HepG2 (cell line): ENCODE results near the gene VAV2. TPM values are rescaled to one million over a fixed set of nuclear protein-coding genes. Genes with fewer than 3 reads are reported as not detected.

Source experiments
- ATAC-seq: fragments of 200-7000 bp; cut with Tn5 transposase; 3 replicates; pipeline ENCODE4 v1.9.1; 2020; ENCODE audit warnings: mild to moderate bottlenecking, moderate library complexity
- BruUV-seq: library from RNA; stranded (reverse); fragments of 400-500 nt; replicated peaks from 2 replicates; lab custom pipeline; 2021; lab: Mats Ljungman, UMichigan
- CTCF ChIA-PET: fragments of 300-600 bp; formaldehyde crosslinking; extraction: SDS; loops from one replicate; lab custom pipeline; 2021; ENCODE audit warnings: low total read pairs, inconsistent platforms, low intra/inter-chr PET ratio; lab: Yijun Ruan, JAX
- POLR2A ChIA-PET: fragments of 350-600 bp; sonication (Branson Sonifier 250); formaldehyde crosslinking; loops from one replicate; lab custom pipeline; 2020; ENCODE audit warnings: antibody characterized with exemption, inconsistent platforms; lab: Yijun Ruan, JAX
- DNase-seq: peaks from one replicate; pipeline ENCODE4 v3.0.0-alpha.2; 2015; ENCODE audit warnings: low spot score
- FAIRE-seq: peaks from 3 replicates; lab custom pipeline; 2011; peaks lifted over from hg19 to GRCh38; lab: Jason Lieb, UNC
- H2AFZ ChIP-seq: one replicate; pipeline ENCODE4 v1.6.1; 2011; ENCODE audit warnings: low read length, inconsistent platforms
- H3K27ac ChIP-seq: fragments of 300-600 bp; 3 replicates; pipeline ENCODE4 v1.8.0; 2011; ENCODE audit warnings: mixed run types, mild to moderate bottlenecking, mixed read lengths, low read length, inconsistent platforms; ENCODE audit not compliant: insufficient read depth; ENCODE audit errors: extremely low read length
- H3K27me3 ChIP-seq, 2 experiments: fragments of 200-600 bp in 1 of 2; 2 replicates in 1 of 2; 3 replicates in 1 of 2; pipeline versions ENCODE4 v1.6.0 to v1.8.0; 2011; ENCODE audit warnings: low read length in 2 of 2, mild to moderate bottlenecking in 2 of 2, moderate library complexity in 2 of 2, inconsistent platforms in 1 of 2; ENCODE audit not compliant: insufficient read depth in 2 of 2, control insufficient read depth in 1 of 2
- H3K36me3 ChIP-seq, 2 experiments: fragments of 200-600 bp in 1 of 2; replicated peaks in 1 of 2; 2 replicates in 1 of 2; 3 replicates in 1 of 2; pipeline versions ENCODE4 v1.5.1 to v1.8.0; 2011; ENCODE audit warnings: low read length in 2 of 2, inconsistent platforms in 1 of 2; ENCODE audit not compliant: insufficient read depth in 2 of 2, control insufficient read depth in 1 of 2
- H3K4me1 ChIP-seq: 2 replicates; pipeline ENCODE4 v1.5.1; 2012; ENCODE audit warnings: low read length, inconsistent platforms; ENCODE audit not compliant: insufficient read depth
- H3K4me2 ChIP-seq: 2 replicates; pipeline ENCODE4 v1.6.0; 2011; ENCODE audit warnings: low read depth, low read length, inconsistent platforms
- H3K4me3 ChIP-seq, 3 experiments: fragments of 200-600 bp in 1 of 3; sonication (generic), shearing (Covaris generic) in 1 of 3; replicated peaks in 1 of 3; 2 replicates each; pipeline ENCODE4 v1.5.1; 2011 to 2016; ENCODE audit warnings: low read length in 3 of 3, inconsistent platforms in 2 of 3, low read depth in 2 of 3, mild to moderate bottlenecking in 2 of 3, control low read depth in 1 of 3, mixed read lengths in 1 of 3; ENCODE audit not compliant: insufficient read depth in 1 of 3
- H3K79me2 ChIP-seq: one replicate; pipeline ENCODE4 v1.6.1; 2011; ENCODE audit warnings: low read length, inconsistent platforms; ENCODE audit not compliant: insufficient read depth
- H3K9ac ChIP-seq: 2 replicates; pipeline ENCODE4 v1.6.0; 2011; ENCODE audit warnings: mild to moderate bottlenecking, low read depth, low read length, inconsistent platforms; ENCODE audit not compliant: insufficient read depth
- H3K9me3 ChIP-seq: 2 replicates; pipeline ENCODE4 v1.5.1; 2012; ENCODE audit warnings: mild to moderate bottlenecking, low read length
- H4K20me1 ChIP-seq: 2 replicates; pipeline ENCODE4 v1.6.0; 2011; ENCODE audit warnings: inconsistent platforms, mild to moderate bottlenecking, low read length, moderate library complexity; ENCODE audit not compliant: insufficient read depth
- ELK4 ChIP-seq: sonication (generic); formaldehyde crosslinking; IDR thresholded peaks from 2 replicates; pipeline ENCODE4 v1.9.0; 2021; ENCODE audit warnings: missing genetic modification reagents, borderline replicate concordance
- EZH2 ChIP-seq: conservative IDR thresholded peaks from 2 replicates; pipeline ENCODE4 v1.6.1; 2012; ENCODE audit warnings: mild to moderate bottlenecking, low read depth, low read length, moderate library complexity
- FOXC1 ChIP-seq: sonication (generic); formaldehyde crosslinking; IDR thresholded peaks from 2 replicates; pipeline ENCODE4 v1.8.0; 2022; ENCODE audit warnings: mild to moderate bottlenecking, missing genetic modification reagents, borderline replicate concordance
- FOXO4 ChIP-seq: sonication (generic); formaldehyde crosslinking; conservative IDR thresholded peaks from 2 replicates; pipeline ENCODE4 v1.8.1; 2023; ENCODE audit warnings: missing genetic modification reagents
- NRL ChIP-seq: sonication (generic); formaldehyde crosslinking; IDR thresholded peaks from 2 replicates; pipeline ENCODE4 v1.5.0; 2020; ENCODE audit warnings: missing genetic modification reagents, mild to moderate bottlenecking, moderate library complexity, borderline replicate concordance
- ZBTB20 ChIP-seq: sonication (generic); formaldehyde crosslinking; IDR thresholded peaks from 2 replicates; pipeline ENCODE4 v1.8.1; 2023; ENCODE audit warnings: missing genetic modification reagents, low read depth, mild to moderate bottlenecking, borderline replicate concordance
- WGBS: methylation state at CpG from one replicate; pipeline ENCODE4 v1.1.6; 2017; ENCODE audit warnings: low lambda C conversion rate; 5-methylcytosine and 5-hydroxymethylcytosine counted together
- in situ Hi-C: cut with HindIII; loops from 2 replicates; pipeline ENCODE4 v1.10.0; 2017; ENCODE audit warnings: low pct_unique_long_range_greater_than_20kb; ENCODE audit not compliant: extremely low pct_ligation_motif_present
- intact Hi-C: fragments of 100-400 bp; cut with micrococcal nuclease; formaldehyde crosslinking; loops from one replicate; pipeline ENCODE4 v1.10.0; 2022; ENCODE audit not compliant: unreplicated experiment
- polyA plus RNA-seq, 8 experiments: library from polyadenylated mRNA; depleted of rRNA in 3 of 8; stranded (reverse) in 7 of 8; unstranded in 1 of 8; fragments of >200 nt; fragmentation: Illumina TruSeq in 4 of 8; extraction: Trizol in 4 of 8; gene quantifications; 2 replicates each; pipeline versions ENCODE4 v1.2.1 to v1.2.3, GENCODE V29; 2011 to 2016; ENCODE audit warnings: low read depth in 4 of 8, missing spikeins in 1 of 8, mixed read lengths in 1 of 8; ENCODE audit not compliant: insufficient read depth in 1 of 8
- total RNA-seq, 5 experiments: library from RNA; depleted of rRNA; stranded (reverse); fragments of >200 nt; fragmentation: Illumina TruSeq; extraction: Trizol; gene quantifications; 2 replicates each; pipeline ENCODE4 v1.2.3, GENCODE V29; 2016; ENCODE audit warnings: low read depth in 1 of 5

Gene VAV2
- total and polyA plus RNA-seq, 2 of the 13 experiments (the other 11 are each of a cell fraction or from before 2014, with no cell fraction given) = 22.5 to 22.9 TPM

- H3K27me3 ChIP-seq = no peaks in the 10 kb centered on the region
- CTCF ChIA-PET = no interaction called here
- no peak overlapping the region for H3K4me2 ChIP-seq
- TF ChIP-seq FOXC1 (CRISPR knock-in tag) = no peak
- TF ChIP-seq ELK4 = no peak
- TF ChIP-seq EZH2 = no peak
- 0 out of 2 replicates have a peak, but pooled peaks have one; percentile 52 for TF ChIP-seq NRL (CRISPR knock-in tag)
- TF ChIP-seq ZBTB20 (CRISPR knock-in tag) = no peak
- no peak for TF ChIP-seq FOXO4 (CRISPR knock-in tag)
- TF ChIP-seq, all 625 proteins: peak for 1
- H3K4me1 ChIP-seq = peaks cover 14% of the 10 kb centered on the region
- 97% methylated on average over 11 of the region's 18 CpGs for WGBS
- BruUV-seq = no TSS peak
- no peak overlapping the region for H3K9ac ChIP-seq
- no peaks in the 10 kb centered on the region for H4K20me1 ChIP-seq
- H3K27ac ChIP-seq = no peak overlapping the region
- intact Hi-C loops (no loop called here), in situ Hi-C loops (no loop called here)
- DNase-seq = no peak
- peaks cover 41% of the 10 kb centered on the region for H3K79me2 ChIP-seq
- H3K4me3 ChIP-seq = no peak overlapping the region
- no peak; the same call in 2 of the 3 replicates for ATAC-seq
- no peak for FAIRE-seq
- POLR2A ChIA-PET = interaction anchor here (2.0 kb wide), 1 partner anchor 9 kb away, joined by 7 read pairs; no protein-coding TSS in a partner anchor
- H3K9me3 ChIP-seq = no peaks in the 10 kb centered on the region
- H2AFZ ChIP-seq = no peak overlapping the region
- peaks cover 0 to 6% of the 10 kb centered on the region in 2 experiments; a peak in 3 of 5 replicates for H3K36me3 ChIP-seq
These were observed 90.8 kb downstream of the VAV2 start for GRCh38 chr9:133901184-133901835.
